Measurements from ENCODE around the gene FHIP1B.

GRCh38 chr11:6170226-6170625 lies 64.2 kb downstream of the FHIP1B start, which contains the start of gene OR52B2:
- no peak for TF ChIP-seq EP300 (IDR thresholded peaks at IDR 0.05)
- no peak for TF ChIP-seq CTCF (IDR thresholded peaks at IDR 0.05)
- no peak for TF ChIP-seq POLR2A (IDR thresholded peaks at IDR 0.05)

All from suprapubic skin (tissue), 3 donors.